TTC549 (cell line): Measurements from ENCODE around the gene NRDE2.

ENCODE experiments used
- FAIRE-seq: peaks from 2 replicates; lab custom pipeline; 2012; peaks lifted over from hg19 to GRCh38; lab: Jason Lieb, UNC

NRDE2 gene

DNA sequence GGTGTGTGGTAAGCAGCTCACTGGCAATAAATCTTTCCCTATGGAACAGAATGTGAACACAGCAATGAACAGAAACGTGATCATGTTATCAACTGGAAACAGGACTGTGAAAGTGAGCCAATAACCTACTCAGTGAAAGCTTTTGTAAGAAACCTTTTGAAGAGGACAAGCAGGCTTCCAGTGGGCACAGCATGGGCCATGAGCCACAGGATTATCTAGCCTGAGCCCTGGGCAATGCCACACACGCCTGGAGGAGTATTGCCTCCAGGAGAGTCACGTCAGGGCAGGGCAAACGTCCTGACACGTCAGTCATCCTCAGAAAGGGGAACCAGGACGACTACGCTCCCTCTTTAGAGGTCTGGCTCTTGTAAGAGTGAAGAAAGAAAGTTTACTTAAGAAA, 32.3 kb downstream of the NRDE2 start:
- FAIRE-seq: no peak

DNA sequence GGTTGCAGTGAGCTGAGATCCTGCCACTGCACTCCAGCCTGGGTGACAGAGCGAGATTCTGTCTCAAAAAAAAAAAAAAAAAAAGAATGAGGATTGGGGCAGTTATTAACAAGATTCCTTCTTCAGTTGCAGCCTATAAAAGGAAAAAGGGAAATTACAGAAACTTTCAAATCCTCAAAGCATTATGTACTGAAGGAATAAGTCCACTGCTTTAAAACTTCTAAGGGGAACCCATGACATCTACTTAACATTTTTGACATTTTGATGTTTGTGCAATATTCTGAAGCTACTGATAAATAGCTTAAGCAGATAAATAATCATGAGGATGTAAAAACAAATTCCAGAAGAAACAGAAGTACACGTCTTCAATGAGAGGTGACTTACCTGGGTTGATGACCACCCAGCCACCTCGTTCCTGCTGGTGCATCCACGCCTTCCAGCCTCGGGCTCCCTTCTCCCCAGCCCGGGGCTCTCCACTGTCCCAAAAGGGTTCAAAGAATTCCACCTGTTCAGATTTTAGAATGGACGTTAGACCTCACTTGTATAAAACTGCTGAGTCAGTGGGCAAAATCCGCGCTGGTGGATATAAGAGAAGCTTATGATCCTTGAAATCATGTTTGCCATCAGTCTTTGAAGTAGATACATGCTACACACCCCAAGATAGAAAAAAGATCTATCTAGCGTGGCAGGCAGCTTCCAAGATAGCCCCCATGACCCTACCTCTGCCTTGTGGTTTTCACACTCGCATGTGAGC, 33.7 kb downstream of the NRDE2 start:
- no peak for FAIRE-seq

DNA sequence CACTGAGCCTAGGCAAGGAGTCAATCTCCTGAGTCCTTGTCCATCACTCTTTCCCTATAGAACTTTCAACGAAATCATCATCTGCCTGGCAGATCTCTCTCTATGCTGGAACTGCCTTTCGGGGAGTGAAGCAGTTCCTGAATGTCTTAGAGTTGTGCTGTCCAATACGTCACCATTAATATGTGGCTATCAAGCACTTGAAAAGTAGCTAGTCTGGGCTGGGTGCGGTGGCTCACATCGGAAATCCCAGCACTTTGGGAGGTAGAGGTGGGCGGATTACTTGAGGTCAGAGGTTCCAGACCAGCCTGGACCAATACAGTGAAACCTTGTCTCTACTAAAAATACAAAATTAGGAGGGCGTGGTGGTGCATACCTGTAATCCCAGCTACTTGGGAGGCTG, 35.1 kb downstream of the NRDE2 start:
- no peak for FAIRE-seq

DNA sequence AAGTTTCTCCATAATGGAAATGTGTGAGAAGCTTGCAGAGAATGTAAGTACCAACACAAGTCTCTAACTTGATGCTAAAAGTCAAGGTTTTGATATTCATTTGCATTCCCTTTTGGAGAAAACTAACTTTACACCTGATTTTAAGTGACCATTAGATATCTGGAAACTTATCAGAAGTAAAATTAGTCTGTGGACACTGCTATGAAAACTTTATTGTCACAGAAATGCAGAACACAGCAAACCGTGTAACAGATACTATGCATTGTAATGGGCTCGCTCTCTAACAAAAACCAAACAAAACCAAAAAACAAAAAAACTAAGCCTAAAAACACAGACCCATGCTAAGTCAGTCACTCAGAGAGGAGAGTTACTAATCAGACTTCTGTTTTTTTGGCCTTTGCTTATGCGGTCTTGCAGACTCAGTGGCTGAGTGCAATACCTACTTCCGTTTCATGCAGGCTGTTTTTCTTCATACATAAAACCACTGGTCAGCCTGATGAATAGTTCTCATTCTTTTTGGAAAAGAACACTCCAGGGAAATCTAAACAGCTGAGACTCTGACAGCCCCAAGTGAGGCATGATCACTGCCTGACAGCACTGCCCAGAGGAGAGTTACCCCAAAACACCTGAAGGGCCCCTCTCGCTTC, 35.7 kb downstream of the NRDE2 start:
- FAIRE-seq: no peak

DNA sequence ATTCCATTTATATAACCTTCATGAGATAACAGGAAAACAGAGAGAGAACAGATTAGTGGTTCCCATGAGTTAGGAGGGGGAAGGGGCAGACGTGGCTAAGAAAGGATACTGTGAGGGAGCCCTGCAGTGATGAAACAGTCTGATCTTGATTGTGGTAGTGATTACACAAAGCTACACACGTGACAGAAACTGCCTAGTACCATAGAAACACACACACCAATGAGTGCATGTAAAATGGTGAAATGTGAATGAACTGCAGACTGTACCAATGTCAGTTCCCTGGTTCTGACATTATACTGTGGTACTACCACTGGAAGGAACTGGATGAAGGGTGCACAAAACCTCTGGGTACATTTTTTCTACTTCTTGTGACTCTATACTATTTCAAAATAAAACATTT, 36.9 kb downstream of the NRDE2 start:
- FAIRE-seq: no peak

DNA sequence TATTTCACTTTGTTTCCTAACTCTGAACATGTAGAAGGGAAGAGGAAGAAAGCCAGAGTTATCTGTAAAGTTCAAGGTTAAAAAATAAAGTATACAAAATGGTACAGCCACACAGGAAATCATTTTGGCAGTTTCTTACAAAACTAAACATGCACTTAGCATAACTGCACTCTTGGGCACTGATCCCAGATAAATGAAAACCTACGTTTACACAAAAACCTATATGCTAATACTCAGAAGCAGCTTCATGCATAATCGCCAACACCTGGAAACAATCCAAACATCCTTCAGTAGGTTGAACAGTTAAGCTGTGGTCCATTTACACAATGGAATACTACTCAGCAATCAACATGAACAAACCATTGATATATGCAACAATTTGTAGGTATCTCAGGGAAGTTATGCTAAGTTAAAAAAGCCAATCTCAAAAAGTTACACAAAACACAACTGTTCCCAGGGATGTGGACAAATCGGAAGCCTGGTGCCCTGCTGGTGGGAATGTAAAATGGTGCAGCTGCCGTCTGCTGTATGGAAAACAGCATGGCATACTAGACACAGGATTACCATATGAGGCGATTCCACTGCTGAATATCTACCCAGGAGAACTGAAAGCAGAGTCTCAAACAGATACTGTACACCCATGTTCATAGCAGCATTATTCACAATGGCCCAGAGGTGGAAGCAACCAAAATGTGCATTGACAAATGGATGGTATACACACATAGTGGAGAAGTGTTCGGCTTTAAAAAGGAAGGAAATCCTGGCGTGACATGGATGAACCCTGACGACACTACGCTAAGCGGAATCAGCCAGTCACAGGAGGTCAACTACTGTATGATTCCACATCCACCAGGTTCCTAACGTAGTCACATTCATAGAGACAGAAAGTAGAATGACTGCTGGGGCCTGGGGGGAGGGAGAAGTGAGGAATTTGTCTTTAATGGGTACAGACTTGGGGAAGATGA, 37.7 kb downstream of the NRDE2 start:
- no peak for FAIRE-seq

DNA sequence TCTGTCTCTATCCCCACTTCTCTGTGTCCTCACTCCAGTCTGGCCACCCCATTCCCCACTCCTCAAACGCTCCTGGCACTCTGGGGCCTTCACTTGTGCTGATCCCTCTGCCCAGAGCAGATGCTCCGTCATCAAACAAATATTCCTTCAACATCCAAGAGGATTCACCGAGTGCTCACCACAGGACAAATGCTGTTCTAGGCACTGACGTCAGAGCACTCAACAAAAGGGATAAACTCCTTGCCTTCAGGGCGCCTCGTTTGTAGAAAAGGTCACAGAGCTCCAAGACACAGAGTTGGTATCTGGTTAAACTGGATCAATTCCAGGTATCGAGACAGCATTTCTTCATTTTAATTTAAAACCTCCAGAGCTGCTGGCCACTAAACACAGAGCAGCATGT, 40.0 kb downstream of the NRDE2 start:
- FAIRE-seq: no peak

DNA sequence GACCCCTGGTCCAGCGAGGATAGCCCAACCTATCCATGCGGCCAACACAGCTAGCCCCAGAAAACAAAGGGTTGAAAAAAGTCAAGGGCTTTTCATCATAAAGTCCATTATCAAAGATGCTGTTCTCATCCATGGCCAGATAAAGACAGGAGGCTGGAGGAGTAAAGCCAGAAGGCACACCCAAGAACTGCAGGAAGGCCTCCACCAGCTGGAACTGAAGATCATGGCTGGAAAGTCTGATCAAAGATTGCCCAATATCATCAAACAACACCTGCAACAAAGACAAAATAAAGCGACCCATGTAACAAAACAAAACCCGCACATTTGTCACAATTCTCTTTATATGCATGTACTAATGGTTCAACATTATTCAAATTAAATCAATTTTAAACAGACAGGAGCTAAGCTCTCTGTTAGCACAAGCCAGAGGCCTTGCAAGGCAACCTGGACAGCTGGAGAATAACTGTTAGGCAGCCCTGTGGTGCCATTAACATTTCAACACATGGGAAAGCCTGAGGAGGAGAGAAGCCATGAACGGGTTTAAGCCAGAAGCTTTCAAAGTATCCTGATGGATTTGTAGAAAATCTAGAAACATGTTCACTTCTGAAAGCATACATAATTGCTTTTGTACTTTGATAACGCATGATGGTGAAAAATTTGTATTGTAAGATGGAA, 41.3 kb downstream of the NRDE2 start:
- no peak for FAIRE-seq

DNA sequence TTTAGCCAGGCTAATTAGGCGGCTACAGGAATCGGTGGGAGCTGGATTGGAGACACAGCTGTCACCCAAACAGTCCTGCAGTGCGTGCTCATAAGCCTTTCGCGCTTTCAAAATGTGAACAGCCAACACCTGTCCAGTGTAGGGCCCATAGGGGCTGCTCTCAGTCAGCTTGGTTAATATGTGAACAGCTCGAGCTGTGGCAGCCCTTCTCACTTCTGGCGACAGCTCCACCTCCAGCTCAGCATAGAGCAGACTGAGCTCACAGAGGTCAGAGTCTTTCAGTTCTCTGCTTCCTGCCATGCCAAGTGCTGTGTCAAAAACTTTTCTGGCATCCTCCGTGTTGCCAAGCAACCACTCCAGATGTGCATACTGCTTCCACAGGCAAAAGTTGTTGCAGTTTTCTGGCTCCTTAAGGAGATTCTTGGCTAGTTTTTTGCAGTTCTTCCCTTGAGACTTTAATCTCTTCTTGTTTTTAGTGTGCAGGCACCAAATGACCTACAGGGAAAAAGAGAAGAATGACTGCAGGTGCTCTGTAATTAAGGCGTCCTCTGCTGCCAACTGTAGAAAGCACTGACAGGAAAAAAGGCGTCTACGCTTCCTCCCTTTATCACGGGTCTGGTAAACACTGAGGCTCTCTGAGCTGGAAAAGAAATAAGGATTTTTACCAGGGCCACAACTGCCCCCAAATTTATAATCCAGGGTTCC, 42.9 kb downstream of the NRDE2 start:
- FAIRE-seq: no peak

DNA sequence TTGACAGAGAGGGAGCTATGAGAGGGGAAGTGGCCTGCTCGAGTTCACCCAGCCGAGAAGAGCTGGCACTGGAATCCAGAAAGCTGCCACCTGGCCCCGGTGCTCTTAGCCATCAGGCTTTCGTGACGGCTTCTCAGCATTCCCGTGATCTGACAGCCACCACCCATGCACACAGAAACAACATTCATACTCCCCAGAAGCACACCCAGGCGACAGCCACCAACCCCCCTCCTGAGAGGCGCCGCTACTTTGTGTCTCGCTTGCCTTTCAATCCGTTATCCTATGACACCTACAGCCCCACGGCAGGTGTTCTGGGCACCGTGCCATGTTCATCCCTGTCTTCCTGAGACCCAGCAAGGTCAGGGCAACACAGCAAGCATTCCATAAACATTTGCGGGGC, 44.0 kb downstream of the NRDE2 start:
- FAIRE-seq: no peak

DNA sequence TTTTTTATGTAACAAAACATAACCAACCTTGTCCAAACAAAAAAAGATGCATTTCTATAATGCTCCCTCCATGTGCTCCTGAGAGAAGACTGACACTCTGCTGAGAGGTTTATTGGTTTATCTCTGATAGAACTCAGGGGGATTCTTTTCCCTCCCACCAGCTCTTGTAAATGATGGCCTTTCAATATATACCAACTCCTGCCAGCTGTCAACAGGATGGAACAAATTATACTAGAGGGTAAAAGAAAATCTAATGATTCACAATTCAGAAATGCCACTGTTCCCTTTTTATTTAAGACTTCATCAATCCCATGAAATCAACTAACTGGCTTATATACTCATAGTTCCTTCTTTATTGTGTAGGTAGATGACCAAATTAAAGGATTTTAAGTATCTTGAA, 50.0 kb downstream of the NRDE2 start:
- FAIRE-seq: no peak

DNA sequence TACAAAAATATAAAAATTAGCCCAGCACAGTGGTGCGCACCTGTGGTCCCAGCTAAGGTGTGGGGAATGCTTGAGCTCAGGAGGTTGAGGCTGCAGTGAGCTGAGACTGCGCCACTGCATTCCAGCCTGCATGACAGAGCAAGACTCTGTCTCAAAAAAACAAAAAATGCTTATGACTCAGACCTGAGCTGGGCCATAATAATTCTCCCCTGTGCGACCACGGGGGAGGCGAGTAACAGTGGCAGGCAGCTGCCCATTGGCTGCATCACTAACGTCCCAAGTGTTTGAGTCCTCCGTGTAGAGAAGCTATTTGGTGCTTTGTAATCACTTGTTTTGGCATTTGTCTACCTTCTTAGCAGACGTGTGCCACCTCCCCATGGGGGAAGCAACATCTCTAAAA, 50.5 kb downstream of the NRDE2 start:
- no peak for FAIRE-seq

DNA sequence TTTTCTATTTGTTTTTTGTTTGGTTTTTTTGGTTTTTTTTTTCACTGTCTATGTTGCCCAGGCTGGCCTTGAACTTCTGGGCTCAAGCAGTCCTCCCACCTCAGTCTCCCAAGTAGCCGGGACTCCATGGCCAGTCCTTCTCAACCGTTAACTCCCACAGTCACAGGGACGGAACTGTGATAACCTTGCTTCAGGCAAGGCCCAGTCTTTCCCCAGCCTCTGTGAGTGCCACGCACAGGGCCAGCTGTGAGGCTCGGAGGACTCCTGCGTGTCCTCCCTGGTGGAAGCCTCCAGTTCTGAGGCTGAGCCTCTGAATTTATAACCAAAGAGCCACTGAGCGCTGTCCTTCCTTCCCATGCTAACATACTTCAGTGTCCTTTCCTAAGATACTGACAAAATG, 51.6 kb downstream of the NRDE2 start:
- FAIRE-seq: no peak

DNA sequence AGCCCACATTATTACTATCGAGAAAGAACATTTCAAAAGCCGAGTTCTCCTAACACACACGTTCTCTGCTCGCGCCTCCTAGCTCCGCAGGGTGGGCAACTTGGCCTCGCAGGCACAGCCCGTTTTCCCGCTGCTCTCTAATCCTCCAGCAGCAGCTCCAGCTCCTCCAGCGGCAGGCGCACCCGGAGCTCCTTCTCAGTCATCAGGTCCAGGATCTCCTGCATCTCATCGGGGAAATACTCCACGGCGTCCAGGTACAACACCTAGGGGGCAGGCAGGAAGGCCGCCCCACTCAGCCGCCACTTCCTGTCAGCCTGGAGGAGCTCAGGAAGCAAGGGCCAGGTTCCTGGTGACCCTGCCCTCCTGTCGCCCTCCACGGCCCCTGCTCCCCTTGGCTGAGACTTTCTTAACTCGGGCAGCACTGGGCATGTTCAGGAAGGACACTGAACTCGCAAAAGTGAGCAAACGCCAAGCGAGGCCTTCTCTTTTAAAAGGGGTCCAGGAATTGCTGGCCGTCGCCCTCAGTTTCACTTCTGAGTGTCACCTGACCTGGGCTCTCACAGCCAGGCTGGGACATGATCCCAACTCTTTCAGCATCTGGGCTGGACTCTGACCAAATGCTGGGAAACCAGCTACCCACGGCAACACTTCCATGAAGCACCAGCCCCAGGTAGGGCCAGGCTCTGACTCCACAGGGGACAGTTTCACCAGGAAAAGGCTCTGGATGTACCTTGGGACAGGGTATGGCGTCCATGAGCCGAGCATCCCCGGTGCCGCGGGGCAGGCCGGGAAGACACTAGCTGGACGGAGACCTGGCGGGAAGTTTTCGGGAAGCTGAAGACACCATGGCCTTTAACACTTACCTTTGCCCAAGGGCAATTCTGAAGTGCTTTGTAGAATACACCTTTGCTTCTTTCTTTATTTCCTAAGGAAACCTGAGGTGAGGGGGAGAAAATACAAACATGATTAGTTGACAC, 53.3 kb downstream of the NRDE2 start:
- FAIRE-seq: no peak

DNA sequence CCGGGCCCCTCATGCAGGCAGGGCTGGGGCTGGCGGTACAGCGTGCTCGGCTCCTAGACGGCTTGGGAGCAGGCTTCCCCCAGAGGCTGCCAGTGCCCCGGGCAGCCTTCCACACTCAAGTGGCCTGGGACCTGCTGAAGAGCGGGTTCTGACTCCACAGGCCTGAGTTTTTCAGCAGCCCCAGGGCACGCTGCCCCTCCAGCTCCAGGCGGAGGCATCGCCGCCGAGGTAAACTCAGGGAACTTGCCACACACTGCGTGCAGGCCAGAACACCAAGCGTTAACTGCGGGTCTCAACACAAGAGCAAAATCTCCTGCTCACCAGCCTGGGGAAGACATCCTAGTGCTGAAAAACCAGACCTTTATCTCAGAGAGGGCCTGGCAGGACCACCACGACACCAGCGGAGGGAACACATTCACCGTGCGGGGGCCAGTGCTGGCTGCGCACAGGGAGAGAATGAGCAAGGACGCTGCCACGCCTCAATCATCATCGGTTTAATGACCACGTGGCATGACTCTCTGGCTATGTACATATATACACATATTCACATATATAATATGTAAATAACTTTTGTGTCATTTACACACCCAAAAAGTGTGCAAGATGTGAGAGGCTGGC, 54.1 kb downstream of the NRDE2 start:
- no peak for FAIRE-seq

DNA sequence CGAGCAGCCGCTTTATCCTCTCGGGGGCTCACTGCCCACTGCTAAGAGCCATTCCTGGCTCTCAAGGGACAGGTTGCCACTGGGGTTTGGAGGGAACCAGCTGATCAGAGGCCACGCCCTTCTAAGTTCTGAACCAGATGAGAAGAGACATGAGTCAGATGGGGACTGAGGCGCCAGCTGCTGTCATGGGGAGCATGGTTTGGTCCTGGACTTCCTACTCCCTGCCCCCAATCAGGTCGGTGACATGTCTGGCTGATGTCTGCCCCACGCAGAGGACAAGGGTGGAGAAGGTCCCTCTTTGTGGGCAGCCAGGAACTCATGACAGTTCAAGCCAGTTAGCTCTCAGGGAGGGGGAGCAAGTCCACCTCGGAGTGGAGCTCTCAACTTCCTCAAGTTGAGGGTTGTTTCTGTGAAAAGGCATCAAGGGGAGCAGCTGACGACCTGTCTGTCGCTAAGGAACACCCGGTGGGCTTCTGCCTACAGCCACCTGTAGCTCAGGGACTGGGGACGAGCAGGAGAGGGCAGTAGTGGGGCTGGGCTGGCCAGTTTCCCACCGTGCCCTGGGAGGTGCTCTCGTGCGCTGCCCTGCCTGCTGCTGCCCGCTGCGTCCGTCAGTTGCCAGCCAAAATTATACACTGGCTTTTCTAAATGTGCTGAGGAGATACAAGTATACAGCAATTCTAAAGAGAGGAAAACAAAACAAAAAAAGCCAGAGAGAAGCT, 54.9 kb downstream of the NRDE2 start:
- no peak for FAIRE-seq

DNA sequence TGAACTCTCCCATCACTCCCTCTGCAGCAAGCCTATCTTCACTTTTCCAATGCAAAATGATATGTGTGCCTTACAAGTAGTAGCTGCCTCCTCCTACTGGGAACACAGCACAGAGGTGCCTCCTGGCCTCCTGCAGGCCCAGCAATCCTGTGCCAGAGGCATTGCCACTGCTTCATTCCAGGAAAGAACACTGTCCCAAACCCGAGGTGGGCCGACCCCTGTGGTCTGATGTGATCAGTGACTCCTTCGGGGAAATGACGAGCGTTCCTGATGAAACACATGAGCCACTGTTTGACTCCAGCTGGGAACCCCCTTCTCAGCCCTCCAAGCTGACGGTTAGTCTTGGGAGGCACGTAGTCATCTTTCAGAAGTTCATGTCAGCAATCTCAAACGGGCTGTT, 55.9 kb downstream of the NRDE2 start:
- no peak for FAIRE-seq

DNA sequence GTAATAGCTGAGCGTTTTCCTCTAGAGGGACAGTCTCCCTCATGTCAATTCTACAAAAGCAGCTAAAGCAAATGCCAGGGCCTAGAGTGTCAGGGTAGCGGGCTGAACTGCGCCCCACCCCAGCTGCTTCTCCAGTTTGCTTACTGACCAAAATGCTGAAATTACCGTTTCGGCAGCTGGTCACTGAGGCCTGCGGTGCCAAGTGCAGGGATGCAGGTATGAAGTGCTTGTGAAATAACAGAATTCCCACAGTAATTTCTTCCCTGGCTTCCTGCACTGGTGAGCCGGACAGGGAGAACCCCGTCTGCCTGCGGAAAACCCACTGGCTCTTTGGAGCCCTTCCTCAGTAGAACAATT, 56.3 kb downstream of the NRDE2 start:
- no peak for FAIRE-seq

DNA sequence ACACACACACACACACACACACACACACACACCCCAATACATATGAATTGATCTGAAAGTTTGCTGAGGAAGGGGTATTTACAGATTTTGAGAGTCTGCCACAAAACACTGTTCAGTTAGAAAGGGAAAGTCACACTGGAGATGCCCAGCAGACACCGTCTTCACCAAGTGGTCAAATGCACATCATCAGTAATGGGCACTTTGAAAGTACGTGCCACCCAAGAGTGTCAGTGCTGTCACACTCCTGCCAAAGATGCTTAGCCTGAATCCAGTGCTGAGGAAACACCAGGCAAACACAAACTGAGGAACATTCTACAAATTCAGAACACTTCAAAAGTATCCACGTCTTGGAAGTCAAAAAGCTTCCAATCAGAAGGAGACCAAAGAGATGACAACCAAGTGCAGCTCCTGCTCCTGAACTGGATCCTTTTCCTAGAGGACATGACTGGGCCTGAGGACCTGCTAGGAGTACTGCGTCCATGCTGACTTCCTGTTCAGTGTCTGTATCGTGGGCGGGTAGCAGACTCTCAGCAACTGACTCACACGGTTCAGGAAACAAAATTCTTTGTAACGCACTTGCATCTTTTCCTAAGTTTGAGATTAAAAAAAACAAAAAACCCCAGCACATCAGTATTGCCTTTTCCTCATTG, 56.8 kb downstream of the NRDE2 start:
- FAIRE-seq: no peak
